Measurements from ENCODE around the gene DOK6.

- TF ChIP-seq, protein P1, sequence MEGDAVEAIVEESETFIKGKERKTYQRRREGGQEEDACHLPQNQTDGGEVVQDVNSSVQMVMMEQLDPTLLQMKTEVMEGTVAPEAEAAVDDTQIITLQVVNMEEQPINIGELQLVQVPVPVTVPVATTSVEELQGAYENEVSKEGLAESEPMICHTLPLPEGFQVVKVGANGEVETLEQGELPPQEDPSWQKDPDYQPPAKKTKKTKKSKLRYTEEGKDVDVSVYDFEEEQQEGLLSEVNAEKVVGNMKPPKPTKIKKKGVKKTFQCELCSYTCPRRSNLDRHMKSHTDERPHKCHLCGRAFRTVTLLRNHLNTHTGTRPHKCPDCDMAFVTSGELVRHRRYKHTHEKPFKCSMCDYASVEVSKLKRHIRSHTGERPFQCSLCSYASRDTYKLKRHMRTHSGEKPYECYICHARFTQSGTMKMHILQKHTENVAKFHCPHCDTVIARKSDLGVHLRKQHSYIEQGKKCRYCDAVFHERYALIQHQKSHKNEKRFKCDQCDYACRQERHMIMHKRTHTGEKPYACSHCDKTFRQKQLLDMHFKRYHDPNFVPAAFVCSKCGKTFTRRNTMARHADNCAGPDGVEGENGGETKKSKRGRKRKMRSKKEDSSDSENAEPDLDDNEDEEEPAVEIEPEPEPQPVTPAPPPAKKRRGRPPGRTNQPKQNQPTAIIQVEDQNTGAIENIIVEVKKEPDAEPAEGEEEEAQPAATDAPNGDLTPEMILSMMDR (IDR thresholded peaks at IDR 0.05) = no peak
- TF ChIP-seq POLR2A (IDR thresholded peaks at IDR 0.05) = no peak
Observed at GRCh38 chr18:69841117-69841516, 440.4 kb downstream of the DOK6 start.
